Ectodermal cell (in vitro differentiated cells): Measurements from ENCODE around the gene TNFRSF25.
"Not testable (repeated sequence)": the region's sequence is repeated elsewhere in the genome, so short reads cannot be mapped to it uniquely, and the experiment has no call there.

Source experiments
- H3K27ac ChIP-seq: 2 replicates; pipeline ENCODE4 v1.7.0; 2013; ENCODE audit warnings: mild to moderate bottlenecking, low read depth, low read length; ENCODE audit not compliant: insufficient read depth, poor library complexity, severe bottlenecking
- H3K27me3 ChIP-seq: 2 replicates; pipeline ENCODE4 v1.7.0; 2013; ENCODE audit warnings: mild to moderate bottlenecking, low read length; ENCODE audit not compliant: insufficient read depth, control insufficient read depth, poor library complexity, severe bottlenecking
- H3K36me3 ChIP-seq: one replicate; pipeline ENCODE4 v1.7.0; 2013; ENCODE audit warnings: low read length; ENCODE audit not compliant: control insufficient read depth, insufficient read depth
- H3K4me1 ChIP-seq: one replicate; pipeline ENCODE4 v1.7.0; 2013; ENCODE audit warnings: low read length; ENCODE audit not compliant: control insufficient read depth, insufficient read depth
- H3K4me3 ChIP-seq: 2 replicates; pipeline ENCODE4 v1.7.0; 2013; ENCODE audit warnings: low read depth, low read length, control low read depth; ENCODE audit not compliant: insufficient read depth
- H3K9me3 ChIP-seq: 2 replicates; pipeline ENCODE4 v1.7.0; 2013; ENCODE audit warnings: mild to moderate bottlenecking, low read length, moderate library complexity; ENCODE audit not compliant: control insufficient read depth
- WGBS, 2 experiments: methylation state at CpG; one replicate each; pipeline ENCODE4 v1.1.7; 2013; ENCODE audit warnings: missing lambda C conversion rate in 2 of 2; 5-methylcytosine and 5-hydroxymethylcytosine counted together

TNFRSF25 gene

DNA sequence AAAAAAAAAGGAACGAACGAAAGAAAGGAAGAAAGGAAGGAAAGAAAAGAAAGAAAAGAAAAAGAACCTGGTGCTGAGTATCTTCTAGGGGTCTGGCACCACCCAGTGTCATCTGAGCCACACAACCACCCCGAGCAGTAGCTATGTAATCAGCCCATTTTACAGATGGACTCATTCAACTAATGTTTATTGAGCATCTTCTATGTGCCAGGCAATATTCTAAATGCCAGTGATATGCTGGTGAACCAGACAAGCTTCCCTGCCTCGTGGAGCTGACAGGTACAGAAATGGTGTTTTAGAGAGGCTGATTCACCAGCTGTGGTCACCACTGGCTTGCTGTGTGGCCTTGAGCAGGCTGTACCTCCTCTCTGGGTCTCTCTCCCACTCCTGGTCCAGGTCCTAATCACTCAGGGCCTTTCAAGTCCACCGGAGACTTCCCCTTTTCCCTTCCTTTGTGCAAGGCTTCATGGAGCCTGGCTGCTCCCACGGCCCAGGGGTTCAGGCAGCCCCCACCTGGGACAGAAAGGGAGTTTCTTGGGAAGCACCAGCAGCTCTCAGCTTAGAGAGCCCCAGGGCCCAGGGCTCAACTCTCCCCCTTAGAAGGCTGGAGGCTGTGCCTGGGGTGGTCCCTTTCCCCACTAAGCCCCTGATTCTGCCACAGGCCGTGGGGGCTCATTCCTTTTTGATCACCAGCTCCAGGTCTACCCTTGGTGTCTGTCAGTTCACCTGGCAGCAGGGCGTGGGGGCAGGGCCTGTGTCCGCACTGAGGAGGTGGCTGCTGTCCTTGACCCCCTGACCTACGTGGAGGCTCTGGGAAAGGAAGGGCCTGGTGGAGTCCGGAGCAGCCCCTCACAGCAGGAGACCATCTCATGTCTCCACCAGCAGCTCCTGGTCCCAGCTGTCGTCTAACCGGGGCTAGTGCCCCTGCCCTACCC lies 34.1 kb downstream of the TNFRSF25 start:
- not testable (repeated sequence) for H3K36me3 ChIP-seq, H3K4me3 ChIP-seq, H3K9me3 ChIP-seq, H3K27ac ChIP-seq, H3K27me3 ChIP-seq
- peaks cover 20% of the 10 kb centered on the region for H3K4me1 ChIP-seq
- 73 to 76% methylated on average over 12 of the region's 13 CpGs for WGBS, 2 experiments

DNA sequence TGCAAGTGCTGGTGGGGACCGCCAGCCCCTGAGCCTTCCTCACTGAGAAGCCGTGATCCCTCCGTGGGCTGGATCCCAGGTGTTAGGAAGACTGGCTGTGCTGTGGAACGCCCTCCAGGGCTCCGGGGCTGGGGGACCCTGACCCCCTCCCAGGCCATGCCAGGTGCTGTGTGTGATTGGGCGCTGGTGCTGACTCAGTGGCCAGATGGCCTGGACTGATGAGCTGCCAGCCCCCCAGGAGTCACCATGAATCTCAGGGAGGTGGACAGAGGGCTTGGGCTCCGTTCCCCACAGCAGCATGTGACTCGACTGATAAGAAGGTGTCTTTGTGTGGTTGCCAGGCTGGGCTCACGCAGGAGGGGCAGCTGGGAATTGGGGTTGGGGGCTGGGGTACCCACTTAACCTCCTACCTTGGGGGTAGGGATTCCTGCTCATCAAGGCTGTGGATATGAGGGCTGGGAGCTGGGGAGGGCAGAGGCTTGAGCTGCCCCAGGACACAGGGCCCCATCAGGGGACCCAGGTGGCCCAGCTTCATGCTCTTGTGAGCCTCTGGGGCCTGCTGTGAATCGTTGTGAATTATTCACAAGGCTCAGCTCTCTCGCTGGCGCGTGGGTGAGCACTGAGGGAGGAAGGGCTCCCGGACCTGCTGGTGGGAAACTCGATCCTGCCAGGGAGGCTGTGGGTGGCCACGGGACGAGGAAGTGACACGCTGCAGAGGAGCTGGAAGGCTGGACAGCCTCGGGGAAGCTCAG lies 36.1 kb downstream of the TNFRSF25 start:
- 63% methylated on average over 19 of the region's 19 CpGs for WGBS, 2 experiments
- not testable (repeated sequence) for H3K9me3 ChIP-seq, H3K36me3 ChIP-seq, H3K27ac ChIP-seq, H3K4me3 ChIP-seq
- H3K27me3 ChIP-seq = peaks cover 28% of the 10 kb centered on the region
- H3K4me1 ChIP-seq = peaks cover 20% of the 10 kb centered on the region

GRCh38 chr1:6428453-6428852 lies 37.5 kb downstream of the TNFRSF25 start:
- WGBS, 2 experiments = 83 to 86% methylated on average over 6 of the region's 6 CpGs
- H3K27me3 ChIP-seq = peaks cover 41% of the 10 kb centered on the region
- not testable (repeated sequence) for H3K27ac ChIP-seq, H3K4me3 ChIP-seq, H3K36me3 ChIP-seq, H3K9me3 ChIP-seq
- H3K4me1 ChIP-seq = peaks cover 22% of the 10 kb centered on the region

DNA sequence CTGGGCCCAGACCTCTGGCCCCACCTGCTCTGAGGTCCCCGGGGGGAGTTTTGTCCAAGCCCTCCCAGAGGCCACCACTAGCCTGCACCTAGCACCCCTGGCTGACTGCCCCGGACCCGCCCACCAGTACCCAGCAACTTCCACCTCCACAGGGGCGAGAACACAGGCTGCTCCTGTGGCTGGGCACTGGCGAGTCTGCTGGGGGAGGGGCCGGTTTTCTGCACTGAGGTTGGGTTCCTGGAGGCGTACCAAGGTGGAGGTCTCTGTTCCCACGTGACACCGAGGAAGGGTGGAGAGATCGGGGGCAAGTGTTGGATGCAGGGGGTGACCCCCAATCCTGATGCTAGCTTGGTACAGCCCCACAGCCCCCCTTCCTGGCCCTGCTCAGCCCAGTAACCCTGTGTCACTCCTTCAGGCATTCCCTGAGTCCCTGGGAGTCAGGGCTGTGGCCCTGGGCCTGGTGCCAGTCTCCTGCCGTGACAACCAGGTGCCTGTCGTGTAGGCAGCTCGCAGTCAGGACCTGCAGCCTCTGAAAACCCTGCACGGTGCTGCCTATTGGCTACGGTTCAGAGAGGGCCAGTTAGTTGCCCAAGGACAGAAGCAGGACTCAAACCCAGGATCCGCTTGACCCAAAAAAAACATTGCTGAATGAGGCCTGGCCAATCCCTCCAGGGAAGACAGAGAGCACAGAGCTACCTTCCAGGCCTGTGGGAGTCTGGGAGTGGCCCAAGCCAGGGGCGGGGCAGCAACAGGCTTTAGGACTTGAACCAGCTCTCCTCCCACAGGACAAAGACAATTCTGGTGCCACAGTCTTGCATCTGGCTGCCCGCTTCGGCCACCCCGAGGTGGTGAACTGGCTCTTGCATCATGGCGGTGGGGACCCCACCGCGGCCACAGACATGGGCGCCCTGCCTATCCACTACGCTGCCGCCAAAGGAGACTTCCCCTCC lies 38.3 kb downstream of the TNFRSF25 start:
- 90 to 91% methylated on average over 26 of the region's 26 CpGs for WGBS, 2 experiments
- Histone ChIP-seq H3K9me3 (no peaks in the 10 kb centered on the region), H3K36me3 (no peaks in the 10 kb centered on the region), H3K27ac (no peak overlapping the region), H3K4me3 (no peak overlapping the region), H3K4me1 (peaks cover 24% of the 10 kb centered on the region), H3K27me3 (peaks cover 49% of the 10 kb centered on the region)

- H3K27me3 ChIP-seq = peaks cover 56% of the 10 kb centered on the region
- no peaks in the 10 kb centered on the region for H3K36me3 ChIP-seq
- no peaks in the 10 kb centered on the region for H3K9me3 ChIP-seq
- peaks cover 24% of the 10 kb centered on the region for H3K4me1 ChIP-seq
- no peak overlapping the region for H3K27ac ChIP-seq
- WGBS, 2 experiments = 92 to 93% methylated on average over 10 of the region's 10 CpGs
- H3K4me3 ChIP-seq = no peak overlapping the region
These were observed 39.0 kb downstream of the TNFRSF25 start for GRCh38 chr1:6426972-6427350.

GRCh38 chr1:6426277-6426971 lies 39.5 kb downstream of the TNFRSF25 start:
- H3K27me3 ChIP-seq = peaks cover 62% of the 10 kb centered on the region
- WGBS, 2 experiments = 92 to 94% methylated on average over 9 of the region's 9 CpGs

GRCh38 chr1:6425658-6426057 lies 40.3 kb downstream of the TNFRSF25 start:
- H3K36me3 ChIP-seq = no peaks in the 10 kb centered on the region
- no peak overlapping the region for H3K4me3 ChIP-seq
- 88% methylated on average over 6 of the region's 6 CpGs for WGBS, 2 experiments
- peaks cover 24% of the 10 kb centered on the region for H3K4me1 ChIP-seq
- peaks cover 69% of the 10 kb centered on the region for H3K27me3 ChIP-seq
- H3K9me3 ChIP-seq = no peaks in the 10 kb centered on the region
- no peak overlapping the region for H3K27ac ChIP-seq

More at GRCh38 chr1:6426277-6426971, 39.5 kb downstream of the TNFRSF25 start:
- Histone ChIP-seq H3K4me3 (no peak overlapping the region), H3K36me3 (no peaks in the 10 kb centered on the region), H3K9me3 (no peaks in the 10 kb centered on the region), H3K4me1 (peaks cover 24% of the 10 kb centered on the region), H3K27ac (no peak overlapping the region)

GRCh38 chr1:6424619-6425593 lies 41.1 kb downstream of the TNFRSF25 start, which contains the start of gene ESPN:
Gene ESPN (plus strand): TSS chr1:6424776. CDS start chr1:6424956, 180 bp downstream.
- Histone ChIP-seq H3K9me3 (no peaks in the 10 kb centered on the region), H3K27ac (no peak within 1 kb of the TSS), H3K27me3 (peaks cover 77% of the 10 kb centered on the region), H3K36me3 (no peaks in the 10 kb centered on the region), H3K4me3 (no peak within 1 kb of the TSS), H3K4me1 (peaks cover 21% of the 10 kb centered on the region)
- 12 to 13% methylated on average over 99 of the region's 99 CpGs for WGBS, 2 experiments
